Measurements from ENCODE around the gene COL28A1. TPM values are rescaled to one million over a fixed set of nuclear protein-coding genes. Genes with fewer than 3 reads are reported as not detected.

The COL28A1 gene
- total RNA-seq, 4 donors from 2014 or later: 1.6 to 10.5 (median 3.2) TPM

DNA sequence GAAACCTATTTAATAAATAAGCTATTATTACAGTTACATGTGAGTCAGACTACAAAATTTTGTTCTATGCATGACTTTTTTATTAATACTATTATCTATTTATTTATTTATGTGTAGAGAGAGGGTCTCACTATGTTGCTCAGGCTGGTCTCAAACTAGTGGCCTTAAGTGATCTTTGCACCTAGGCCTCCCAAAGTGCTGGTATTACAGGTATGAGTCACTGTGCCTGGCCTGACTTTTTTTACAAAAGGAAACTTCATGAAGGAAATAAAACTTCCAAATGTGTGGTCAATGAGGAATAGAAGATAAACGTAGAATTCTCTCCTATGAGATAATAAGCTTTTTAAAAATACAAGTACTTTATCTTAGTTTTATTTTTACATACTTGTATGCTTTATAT lies 19.0 kb downstream of the COL28A1 start:
- WGBS, 2 donors: 78 to 82% methylated on average over 1 of the region's 1 CpG
- no peak overlapping the region for H3K4me3 ChIP-seq (ENCODE audit: low read depth, poor library complexity, severe bottlenecking)
- no peak for DNase-seq (ENCODE audit: low spot score in 2 of 2)
- no peak for TF ChIP-seq POLR2A (IDR thresholded peaks at IDR 0.05)
- intact Hi-C loops (cut with DNase I; ENCODE audit: low total_unique reads): no loop called here

DNA sequence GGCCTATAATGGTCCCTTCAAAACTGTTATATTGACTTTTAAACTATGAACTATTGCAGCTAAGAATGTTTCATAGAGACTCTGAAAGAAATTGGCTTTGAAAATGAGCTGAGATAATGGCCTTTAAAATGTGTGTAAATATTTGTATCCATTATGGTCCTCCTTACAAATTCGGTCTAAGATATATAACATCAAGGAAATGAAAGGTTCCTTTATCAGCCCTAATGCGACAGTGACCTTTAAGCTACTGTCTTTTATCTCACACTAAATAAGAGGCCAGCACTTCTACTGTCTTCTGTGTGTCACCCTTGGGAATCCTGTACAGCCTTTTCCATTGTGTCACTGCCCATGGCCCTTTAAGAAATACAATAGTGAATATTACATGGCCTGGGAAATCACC lies 19.5 kb downstream of the COL28A1 start:
- 80 to 93% methylated on average over 2 of the region's 2 CpGs for WGBS, 2 donors
- no peak for TF ChIP-seq POLR2A (IDR thresholded peaks at IDR 0.05)
- TF ChIP-seq, protein P1, sequence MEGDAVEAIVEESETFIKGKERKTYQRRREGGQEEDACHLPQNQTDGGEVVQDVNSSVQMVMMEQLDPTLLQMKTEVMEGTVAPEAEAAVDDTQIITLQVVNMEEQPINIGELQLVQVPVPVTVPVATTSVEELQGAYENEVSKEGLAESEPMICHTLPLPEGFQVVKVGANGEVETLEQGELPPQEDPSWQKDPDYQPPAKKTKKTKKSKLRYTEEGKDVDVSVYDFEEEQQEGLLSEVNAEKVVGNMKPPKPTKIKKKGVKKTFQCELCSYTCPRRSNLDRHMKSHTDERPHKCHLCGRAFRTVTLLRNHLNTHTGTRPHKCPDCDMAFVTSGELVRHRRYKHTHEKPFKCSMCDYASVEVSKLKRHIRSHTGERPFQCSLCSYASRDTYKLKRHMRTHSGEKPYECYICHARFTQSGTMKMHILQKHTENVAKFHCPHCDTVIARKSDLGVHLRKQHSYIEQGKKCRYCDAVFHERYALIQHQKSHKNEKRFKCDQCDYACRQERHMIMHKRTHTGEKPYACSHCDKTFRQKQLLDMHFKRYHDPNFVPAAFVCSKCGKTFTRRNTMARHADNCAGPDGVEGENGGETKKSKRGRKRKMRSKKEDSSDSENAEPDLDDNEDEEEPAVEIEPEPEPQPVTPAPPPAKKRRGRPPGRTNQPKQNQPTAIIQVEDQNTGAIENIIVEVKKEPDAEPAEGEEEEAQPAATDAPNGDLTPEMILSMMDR (IDR thresholded peaks at IDR 0.05): no peak
- intact Hi-C loops (cut with DNase I; ENCODE audit: low total_unique reads): no loop called here
- DNase-seq (ENCODE audit: low spot score in 2 of 2): no peak
- H3K4me3 ChIP-seq (ENCODE audit: low read depth, poor library complexity, severe bottlenecking): no peak overlapping the region

DNA sequence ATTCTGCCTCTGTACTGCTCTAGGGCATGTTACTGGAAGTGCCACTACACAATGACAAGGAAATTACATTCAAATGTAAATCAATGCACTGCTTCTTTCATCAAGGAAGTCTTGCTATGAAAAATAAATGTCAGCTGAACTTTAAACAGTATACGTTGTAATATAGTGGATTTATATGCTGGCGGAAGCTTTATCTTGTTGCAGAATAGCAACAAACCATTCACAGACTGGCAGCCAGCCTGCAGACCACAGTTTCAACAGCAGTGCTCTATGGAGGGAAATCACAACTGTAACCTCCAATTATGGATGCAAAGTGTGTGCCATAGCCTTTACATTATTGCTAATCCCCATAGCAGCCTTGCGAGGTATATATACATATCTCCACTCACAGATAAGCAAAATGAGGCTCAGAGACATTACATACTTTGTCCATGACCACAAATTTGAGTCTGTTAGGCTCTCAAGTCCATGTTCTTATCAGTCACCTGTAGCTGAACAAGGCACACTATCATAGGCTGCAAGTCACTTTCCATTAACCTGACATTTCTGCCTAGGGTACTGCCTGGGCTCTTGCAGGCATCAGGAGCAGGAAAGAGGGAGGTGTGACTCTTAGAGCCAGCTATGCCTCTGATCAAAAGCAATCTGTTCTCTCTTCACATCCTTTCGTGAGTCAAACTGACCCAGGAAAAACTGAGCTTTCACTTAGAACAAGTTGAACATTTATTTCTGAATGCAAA lies 22.6 kb downstream of the COL28A1 start:
- intact Hi-C loops (cut with DNase I; ENCODE audit: low total_unique reads): no loop called here
- no peak overlapping the region for H3K4me3 ChIP-seq (ENCODE audit: low read depth, poor library complexity, severe bottlenecking)
- TF ChIP-seq, protein P1 (IDR thresholded peaks at IDR 0.05): no peak
- TF ChIP-seq POLR2A (IDR thresholded peaks at IDR 0.05): no peak
- 58 to 62% methylated on average over 4 of the region's 4 CpGs for WGBS, 2 donors
- DNase-seq (ENCODE audit: low spot score in 2 of 2): no peak

DNA sequence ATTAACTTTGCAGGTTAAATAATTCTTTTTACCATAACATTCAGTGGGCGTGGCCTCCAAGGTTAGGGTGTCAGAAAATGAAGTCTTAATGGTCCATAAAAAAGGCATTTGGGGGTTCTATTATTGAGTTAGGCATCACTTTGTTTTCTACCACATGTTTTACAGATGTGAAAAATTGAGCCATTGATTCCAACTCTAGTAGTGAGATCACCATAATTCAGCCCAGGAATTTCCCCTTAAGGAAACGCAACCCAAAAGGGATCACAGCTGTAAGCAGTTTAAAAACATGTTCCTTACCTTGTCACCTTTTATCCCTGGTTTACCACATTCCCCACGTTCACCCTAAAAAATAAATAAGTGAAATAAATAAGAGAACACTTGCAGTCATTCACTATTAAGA lies 24.9 kb downstream of the COL28A1 start:
- WGBS, 2 donors: 55% methylated on average over 3 of the region's 3 CpGs
- intact Hi-C loops (cut with DNase I; ENCODE audit: low total_unique reads): no loop called here
- no peak overlapping the region for H3K4me3 ChIP-seq (ENCODE audit: low read depth, poor library complexity, severe bottlenecking)
- no peak for DNase-seq (ENCODE audit: low spot score in 2 of 2)
- TF ChIP-seq, protein P1 (IDR thresholded peaks at IDR 0.05): no peak

DNA sequence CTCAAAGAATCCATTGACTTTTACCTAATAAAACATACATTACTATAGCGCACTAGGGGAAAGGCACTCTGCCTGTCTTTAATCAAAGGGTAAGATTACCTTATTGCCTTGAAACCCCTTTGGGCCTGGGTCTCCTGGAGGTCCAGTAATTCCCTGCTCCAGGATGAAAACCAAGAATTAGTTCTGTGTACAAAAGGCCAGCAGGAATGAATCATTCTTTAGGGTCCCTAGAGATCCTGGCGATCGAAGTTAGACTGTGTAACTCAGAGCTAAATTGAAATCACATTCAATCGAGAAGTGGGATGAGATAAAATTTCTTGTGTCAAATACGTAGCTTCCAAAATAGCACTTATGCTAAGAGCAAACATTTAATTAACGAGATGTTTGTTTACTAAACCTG lies 29.8 kb downstream of the COL28A1 start:
- 56 to 62% methylated on average over 6 of the region's 6 CpGs for WGBS, 2 donors
- no peak overlapping the region for H3K4me3 ChIP-seq (ENCODE audit: low read depth, poor library complexity, severe bottlenecking)
- DNase-seq (ENCODE audit: low spot score in 2 of 2): no peak
- intact Hi-C loops (cut with DNase I; ENCODE audit: low total_unique reads): no loop called here
- TF ChIP-seq, protein P1 (IDR thresholded peaks at IDR 0.05): no peak
- no peak for TF ChIP-seq POLR2A (IDR thresholded peaks at IDR 0.05)

DNA sequence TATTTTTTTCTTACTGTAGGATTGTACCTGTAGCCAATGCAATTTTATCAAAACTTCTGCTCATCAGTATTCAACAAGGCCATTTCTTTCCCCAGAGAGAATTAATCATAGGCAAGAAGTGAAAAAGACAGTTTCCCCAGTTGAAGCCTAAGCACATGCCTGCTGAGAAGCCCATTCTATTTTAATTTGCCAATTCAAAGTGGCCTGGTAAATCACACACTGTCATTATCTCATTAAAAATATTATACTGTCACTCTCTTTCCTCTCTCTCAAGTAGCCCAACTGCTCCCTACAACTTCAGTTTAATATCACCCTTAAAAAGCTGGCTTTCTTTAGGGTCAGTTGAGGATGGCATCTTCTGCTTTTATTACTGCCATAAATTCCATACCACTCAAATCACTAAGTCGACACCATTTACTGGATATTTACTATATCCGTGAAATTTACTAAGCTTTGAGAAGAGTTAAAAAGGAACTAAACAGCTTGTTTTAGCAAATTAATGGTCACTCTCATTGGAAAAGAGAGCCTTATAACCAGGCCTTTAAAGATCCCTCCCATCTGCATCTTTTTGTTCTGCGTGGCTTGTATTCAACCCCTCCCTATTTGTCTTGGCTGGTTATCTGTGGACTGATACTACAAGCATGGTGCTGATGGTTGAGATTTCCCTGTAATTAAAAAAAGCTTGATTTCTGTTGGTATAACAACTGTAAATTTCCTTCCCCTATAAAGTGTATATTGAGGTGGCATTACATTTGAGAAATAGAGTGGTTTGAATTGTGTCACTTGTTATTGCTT lies 30.6 kb downstream of the COL28A1 start:
- no peak overlapping the region for H3K4me3 ChIP-seq (ENCODE audit: low read depth, poor library complexity, severe bottlenecking)
- WGBS, 2 donors: 55 to 57% methylated on average over 3 of the region's 3 CpGs
- DNase-seq (ENCODE audit: low spot score in 2 of 2): no peak
- no peak for TF ChIP-seq POLR2A (IDR thresholded peaks at IDR 0.05)
- TF ChIP-seq, protein P1 (IDR thresholded peaks at IDR 0.05): no peak
- intact Hi-C loops (cut with DNase I; ENCODE audit: low total_unique reads): no loop called here

Data from lower leg skin (tissue), 4 donors.